Right renal pelvis (tissue), 4 donors: ENCODE measurements around the gene KCNMA1. TPM values are rescaled to one million over a fixed set of nuclear protein-coding genes. Genes with fewer than 3 reads are reported as not detected.

Experiments
- DNase-seq, 4 donors: peaks; one replicate each; pipeline ENCODE4 v3.0.0-alpha.2; 2013; ENCODE audit warnings: low read depth in 4 of 4, low spot score in 3 of 4, missing footprints in 1 of 4
- polyA plus RNA-seq, 4 donors: library from polyadenylated mRNA; unstranded; fragments of 120-200 nt; gene quantifications; one replicate each; pipeline ENCODE4 v1.2.1, GENCODE V29; 2013; ENCODE audit not compliant: insufficient read length in 4 of 4

Gene KCNMA1
- polyA plus RNA-seq, 4 donors, result 2.9 to 4.8 (median 3.8) TPM

GRCh38 chr10:77315496-77316129 is 322.0 kb downstream of the KCNMA1 start:
- DNase-seq, result no peak

GRCh38 chr10:77313066-77313750 is 324.4 kb downstream of the KCNMA1 start:
- DNase-seq, result no peak

GRCh38 chr10:77311186-77311585 is 326.4 kb downstream of the KCNMA1 start:
- DNase-seq, result no peak

- DNase-seq, result no peak
Measured at GRCh38 chr10:77310288-77310840, 327.2 kb downstream of the KCNMA1 start.

GRCh38 chr10:77309509-77309908 is 328.1 kb downstream of the KCNMA1 start:
- no peak for DNase-seq

- DNase-seq, result no peak
Measured at GRCh38 chr10:77309092-77309491, 328.5 kb downstream of the KCNMA1 start.

- DNase-seq, result peak in 3 of 4 donors; percentile 41 to 43 (median 41)
Measured at GRCh38 chr10:77308084-77308732, 329.4 kb downstream of the KCNMA1 start.

- DNase-seq, result no peak
Measured at GRCh38 chr10:77306666-77307065, 330.9 kb downstream of the KCNMA1 start.

GRCh38 chr10:77305650-77306632 is 331.7 kb downstream of the KCNMA1 start:
- DNase-seq, result no peak

GRCh38 chr10:77304192-77304591 is 333.4 kb downstream of the KCNMA1 start:
- no peak for DNase-seq

GRCh38 chr10:77301305-77301730 is 336.3 kb downstream of the KCNMA1 start:
- no peak for DNase-seq

- DNase-seq, result no peak
Measured at GRCh38 chr10:77300682-77301302, 336.8 kb downstream of the KCNMA1 start.

- no peak for DNase-seq
Measured at GRCh38 chr10:77299320-77299719, 338.3 kb downstream of the KCNMA1 start.

GRCh38 chr10:77297393-77297739 is 340.2 kb downstream of the KCNMA1 start:
- no peak for DNase-seq

- DNase-seq, result no peak
Measured at GRCh38 chr10:77296534-77297392, 340.8 kb downstream of the KCNMA1 start.

GRCh38 chr10:77293773-77294172 is 343.8 kb downstream of the KCNMA1 start:
- DNase-seq, result no peak

- DNase-seq, result no peak
Measured at GRCh38 chr10:77293347-77293746, 344.3 kb downstream of the KCNMA1 start.

GRCh38 chr10:77291596-77292505 is 345.8 kb downstream of the KCNMA1 start:
- DNase-seq, result no peak
